Measurements from ENCODE around the gene ATXN7L3B.

Gene ATXN7L3B

DNA sequence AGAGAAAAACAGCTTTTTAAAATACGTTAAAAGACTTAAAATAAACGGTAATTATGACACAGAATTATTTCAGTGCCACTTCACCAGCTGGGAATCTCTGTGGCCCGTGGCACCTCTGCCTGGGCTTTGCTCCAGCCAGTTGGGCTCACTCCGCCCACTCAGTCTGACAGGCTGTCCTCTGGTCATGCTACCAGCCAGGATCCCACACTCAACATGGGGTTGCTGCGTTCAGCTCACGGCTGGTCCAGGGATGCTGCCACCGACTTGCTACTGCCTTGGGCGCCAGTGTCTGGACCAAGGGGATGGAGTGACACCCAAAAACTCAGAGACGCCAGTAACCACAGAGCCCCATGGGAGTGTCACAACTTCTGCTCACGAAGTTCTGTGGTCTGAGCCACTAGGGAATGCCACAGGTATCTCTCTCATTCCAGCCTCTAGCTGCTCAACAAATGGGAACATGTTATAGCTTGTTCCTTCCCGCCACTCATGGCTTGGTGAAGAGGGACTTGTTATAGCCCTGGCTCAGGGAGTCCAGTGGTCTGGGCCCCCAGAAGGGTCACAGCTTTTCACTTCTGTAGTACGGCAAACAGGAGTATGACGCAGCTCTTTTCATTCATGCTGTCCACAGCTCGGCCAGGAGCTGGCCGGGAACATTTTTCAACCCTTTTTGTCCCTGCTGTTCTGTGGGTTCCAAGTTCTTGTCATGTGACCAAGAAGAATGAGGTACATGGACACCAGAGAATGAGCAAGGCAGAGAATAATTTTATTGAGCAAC is 23.4 kb upstream of the ATXN7L3B start:
- Histone ChIP-seq H3K18ac (ENCODE audit: low read depth in 1 of 2, low read length in 2 of 2) (no peak overlapping the region), H3K23ac (ENCODE audit: low read length in 2 of 2) (no peak overlapping the region), H3K27me3 (ENCODE audit: control insufficient read depth in 1 of 2, insufficient read depth in 1 of 2, low read length in 2 of 2) (no peaks in the 10 kb centered on the region), H3K14ac (ENCODE audit: low read length in 2 of 2) (no peak overlapping the region), H2BK15ac (ENCODE audit: low read depth, poor library complexity, severe bottlenecking) (no peak overlapping the region), H3K4ac (ENCODE audit: low read depth in 1 of 2, low read length in 2 of 2) (no peak overlapping the region), H4K91ac (ENCODE audit: low read length) (no peak overlapping the region), H3K4me1 (ENCODE audit: control insufficient read depth, insufficient read depth, low read depth, low read length) (no peaks in the 10 kb centered on the region), H3K9ac (ENCODE audit: low read length) (no peak overlapping the region), H3K79me1 (replicated peaks; ENCODE audit: low read length, poor library complexity, severe bottlenecking) (no peaks in the 10 kb centered on the region), H3K4me2 (ENCODE audit: low read length, poor library complexity, severe bottlenecking) (no peak overlapping the region), H2BK5ac (ENCODE audit: low read depth, low read length, poor library complexity, severe bottlenecking) (no peak overlapping the region), H2AK5ac (ENCODE audit: low read length, severe bottlenecking) (no peak overlapping the region), H3K36me3 (ENCODE audit: control insufficient read depth in 1 of 2, insufficient read depth in 2 of 2, low read depth in 1 of 2, low read length in 2 of 2) (no peaks in the 10 kb centered on the region), H2BK120ac (ENCODE audit: low read depth, low read length) (no peak overlapping the region), H3K4me3 (ENCODE audit: insufficient read depth in 1 of 2, low read depth in 1 of 2, low read length in 2 of 2) (no peak overlapping the region), H3K9me3 (ENCODE audit: control insufficient read depth, low read length) (no peaks in the 10 kb centered on the region), H4K8ac (ENCODE audit: low read length) (no peak overlapping the region), H3K27ac (ENCODE audit: low read length, poor library complexity, severe bottlenecking) (no peak overlapping the region), H2AFZ (ENCODE audit: low read depth, low read length) (no peak overlapping the region), H2BK12ac (ENCODE audit: low read length in 2 of 2) (no peak overlapping the region)
- DNase-seq = no peak
- WGBS = 87% methylated on average over 15 of the region's 15 CpGs

GRCh38 chr12:74515849-74516248 is 21.8 kb upstream of the ATXN7L3B start:
- Histone ChIP-seq H3K14ac (ENCODE audit: low read length in 2 of 2) (no peak overlapping the region), H2AK5ac (ENCODE audit: low read length, severe bottlenecking) (no peak overlapping the region)

DNA sequence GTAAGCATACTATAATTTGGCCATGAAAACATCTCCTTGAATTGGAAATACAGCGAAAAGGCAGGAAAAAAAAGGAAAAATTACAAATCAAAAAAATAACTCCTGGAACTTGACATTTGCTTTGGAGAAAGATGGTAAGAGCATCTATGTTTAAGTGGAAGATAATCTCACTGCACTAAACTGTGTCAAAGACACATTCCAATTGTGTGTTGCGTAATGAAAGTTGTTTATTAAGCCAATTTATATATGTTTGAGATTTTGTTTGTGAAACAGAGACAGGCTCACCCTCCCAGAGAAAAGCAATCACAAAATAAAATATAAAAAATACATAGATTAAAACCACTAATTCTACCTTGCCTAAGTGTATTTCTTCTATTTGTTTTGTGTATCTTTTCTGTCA is 11.1 kb upstream of the ATXN7L3B start:
- no CpG with 5 or more reads among the region's 2 CpGs for WGBS
- no peak overlapping the region for H3K27ac ChIP-seq (ENCODE audit: low read length, poor library complexity, severe bottlenecking)
- H3K4me2 ChIP-seq (ENCODE audit: low read length, poor library complexity, severe bottlenecking) = no peak overlapping the region
- no peak overlapping the region for H2BK12ac ChIP-seq (ENCODE audit: low read length in 2 of 2)
- no peaks in the 10 kb centered on the region for H3K36me3 ChIP-seq (ENCODE audit: control insufficient read depth in 1 of 2, insufficient read depth in 2 of 2, low read depth in 1 of 2, low read length in 2 of 2)
- no peak overlapping the region for H2BK15ac ChIP-seq (ENCODE audit: low read depth, poor library complexity, severe bottlenecking)
- no peak overlapping the region for H3K18ac ChIP-seq (ENCODE audit: low read depth in 1 of 2, low read length in 2 of 2)
- no peak overlapping the region for H3K4me3 ChIP-seq (ENCODE audit: insufficient read depth in 1 of 2, low read depth in 1 of 2, low read length in 2 of 2)
- H3K23ac ChIP-seq (ENCODE audit: low read length in 2 of 2) = no peak overlapping the region
- DNase-seq = no peak
- H3K9ac ChIP-seq (ENCODE audit: low read length) = no peak overlapping the region
- no peak overlapping the region for H2AFZ ChIP-seq (ENCODE audit: low read depth, low read length)
- no peaks in the 10 kb centered on the region for H3K27me3 ChIP-seq (ENCODE audit: control insufficient read depth in 1 of 2, insufficient read depth in 1 of 2, low read length in 2 of 2)
- no peak overlapping the region for H3K14ac ChIP-seq (ENCODE audit: low read length in 2 of 2)
- no peak overlapping the region for H2BK5ac ChIP-seq (ENCODE audit: low read depth, low read length, poor library complexity, severe bottlenecking)
- H3K4ac ChIP-seq (ENCODE audit: low read depth in 1 of 2, low read length in 2 of 2) = no peak overlapping the region
- H4K8ac ChIP-seq (ENCODE audit: low read length) = no peak overlapping the region
- no peaks in the 10 kb centered on the region for H3K4me1 ChIP-seq (ENCODE audit: control insufficient read depth, insufficient read depth, low read depth, low read length)
- H2AK5ac ChIP-seq (ENCODE audit: low read length, severe bottlenecking) = no peak overlapping the region
- no peak overlapping the region for H2BK120ac ChIP-seq (ENCODE audit: low read depth, low read length)
- no peaks in the 10 kb centered on the region for H3K9me3 ChIP-seq (ENCODE audit: control insufficient read depth, low read length)
- H3K79me1 ChIP-seq (replicated peaks; ENCODE audit: low read length, poor library complexity, severe bottlenecking) = no peaks in the 10 kb centered on the region
- no peak overlapping the region for H4K91ac ChIP-seq (ENCODE audit: low read length)

More at GRCh38 chr12:74515849-74516248, 21.8 kb upstream of the ATXN7L3B start:
- Histone ChIP-seq H4K8ac (ENCODE audit: low read length) (no peak overlapping the region), H2BK15ac (ENCODE audit: low read depth, poor library complexity, severe bottlenecking) (no peak overlapping the region), H3K4ac (ENCODE audit: low read depth in 1 of 2, low read length in 2 of 2) (no peak overlapping the region), H3K27ac (ENCODE audit: low read length, poor library complexity, severe bottlenecking) (no peak overlapping the region), H3K9ac (ENCODE audit: low read length) (no peak overlapping the region), H4K91ac (ENCODE audit: low read length) (no peak overlapping the region), H3K4me2 (ENCODE audit: low read length, poor library complexity, severe bottlenecking) (no peak overlapping the region), H3K36me3 (ENCODE audit: control insufficient read depth in 1 of 2, insufficient read depth in 2 of 2, low read depth in 1 of 2, low read length in 2 of 2) (no peaks in the 10 kb centered on the region), H3K18ac (ENCODE audit: low read depth in 1 of 2, low read length in 2 of 2) (no peak overlapping the region), H2AFZ (ENCODE audit: low read depth, low read length) (no peak overlapping the region), H3K4me3 (ENCODE audit: insufficient read depth in 1 of 2, low read depth in 1 of 2, low read length in 2 of 2) (no peak overlapping the region), H2BK5ac (ENCODE audit: low read depth, low read length, poor library complexity, severe bottlenecking) (no peak overlapping the region), H3K4me1 (ENCODE audit: control insufficient read depth, insufficient read depth, low read depth, low read length) (no peaks in the 10 kb centered on the region), H3K27me3 (ENCODE audit: control insufficient read depth in 1 of 2, insufficient read depth in 1 of 2, low read length in 2 of 2) (no peaks in the 10 kb centered on the region), H3K9me3 (ENCODE audit: control insufficient read depth, low read length) (no peaks in the 10 kb centered on the region), H2BK120ac (ENCODE audit: low read depth, low read length) (no peak overlapping the region), H3K79me1 (replicated peaks; ENCODE audit: low read length, poor library complexity, severe bottlenecking) (no peaks in the 10 kb centered on the region), H2BK12ac (ENCODE audit: low read length in 2 of 2) (no peak overlapping the region), H3K23ac (ENCODE audit: low read length in 2 of 2) (no peak overlapping the region)
- 50% methylated on average over 1 of the region's 2 CpGs for WGBS
- DNase-seq = no peak

DNA sequence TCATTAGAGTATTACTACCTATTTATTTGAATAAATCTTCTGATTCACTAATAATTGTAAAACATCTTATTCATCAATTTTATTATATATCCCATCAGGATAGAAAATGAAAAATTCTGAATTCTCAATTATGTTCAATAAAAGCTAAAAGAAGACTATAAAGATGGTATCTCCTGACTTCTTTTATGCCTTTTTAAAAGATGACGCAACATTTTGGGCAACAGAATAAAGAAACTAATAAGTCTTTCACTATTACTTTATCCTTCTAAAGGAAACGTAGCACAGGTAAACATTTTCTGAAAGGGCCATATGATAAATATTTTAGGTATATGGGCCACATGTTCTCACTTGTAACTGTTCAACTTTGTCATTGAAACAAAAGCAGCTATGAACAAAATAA is 10.1 kb upstream of the ATXN7L3B start:
- DNase-seq = no peak
- no peak overlapping the region for H3K9ac ChIP-seq (ENCODE audit: low read length)
- H3K23ac ChIP-seq (ENCODE audit: low read length in 2 of 2) = no peak overlapping the region
- H3K18ac ChIP-seq (ENCODE audit: low read depth in 1 of 2, low read length in 2 of 2) = no peak overlapping the region
- H3K4me2 ChIP-seq (ENCODE audit: low read length, poor library complexity, severe bottlenecking) = no peak overlapping the region
- no peak overlapping the region for H2BK5ac ChIP-seq (ENCODE audit: low read depth, low read length, poor library complexity, severe bottlenecking)
- H3K9me3 ChIP-seq (ENCODE audit: control insufficient read depth, low read length) = no peaks in the 10 kb centered on the region
- H3K27me3 ChIP-seq (ENCODE audit: control insufficient read depth in 1 of 2, insufficient read depth in 1 of 2, low read length in 2 of 2) = no peaks in the 10 kb centered on the region
- H3K14ac ChIP-seq (ENCODE audit: low read length in 2 of 2) = no peak overlapping the region
- H2BK15ac ChIP-seq (ENCODE audit: low read depth, poor library complexity, severe bottlenecking) = no peak overlapping the region
- no peak overlapping the region for H3K27ac ChIP-seq (ENCODE audit: low read length, poor library complexity, severe bottlenecking)
- H3K79me1 ChIP-seq (replicated peaks; ENCODE audit: low read length, poor library complexity, severe bottlenecking) = no peaks in the 10 kb centered on the region
- H2AFZ ChIP-seq (ENCODE audit: low read depth, low read length) = no peak overlapping the region
- H3K4me3 ChIP-seq (ENCODE audit: insufficient read depth in 1 of 2, low read depth in 1 of 2, low read length in 2 of 2) = no peak overlapping the region
- no peak overlapping the region for H3K4ac ChIP-seq (ENCODE audit: low read depth in 1 of 2, low read length in 2 of 2)
- H2BK12ac ChIP-seq (ENCODE audit: low read length in 2 of 2) = no peak overlapping the region
- no peak overlapping the region for H2BK120ac ChIP-seq (ENCODE audit: low read depth, low read length)
- WGBS = 100% methylated on average over 1 of the region's 2 CpGs
- H4K91ac ChIP-seq (ENCODE audit: low read length) = no peak overlapping the region
- H4K8ac ChIP-seq (ENCODE audit: low read length) = no peak overlapping the region
- H3K4me1 ChIP-seq (ENCODE audit: control insufficient read depth, insufficient read depth, low read depth, low read length) = no peaks in the 10 kb centered on the region
- no peak overlapping the region for H2AK5ac ChIP-seq (ENCODE audit: low read length, severe bottlenecking)
- H3K36me3 ChIP-seq (ENCODE audit: control insufficient read depth in 1 of 2, insufficient read depth in 2 of 2, low read depth in 1 of 2, low read length in 2 of 2) = no peaks in the 10 kb centered on the region

Data from mesenchymal stem cell (in vitro differentiated cells and primary cell).